EL (cell line): ENCODE results near the gene COLEC11.
"Not testable (repeated sequence)": the region's sequence is repeated elsewhere in the genome, so short reads cannot be mapped to it uniquely, and the experiment has no call there.

ENCODE experiments used
- DNase-seq: peaks from one replicate; pipeline ENCODE4 v3.0.0-alpha.2; 2016

COLEC11 gene

DNA sequence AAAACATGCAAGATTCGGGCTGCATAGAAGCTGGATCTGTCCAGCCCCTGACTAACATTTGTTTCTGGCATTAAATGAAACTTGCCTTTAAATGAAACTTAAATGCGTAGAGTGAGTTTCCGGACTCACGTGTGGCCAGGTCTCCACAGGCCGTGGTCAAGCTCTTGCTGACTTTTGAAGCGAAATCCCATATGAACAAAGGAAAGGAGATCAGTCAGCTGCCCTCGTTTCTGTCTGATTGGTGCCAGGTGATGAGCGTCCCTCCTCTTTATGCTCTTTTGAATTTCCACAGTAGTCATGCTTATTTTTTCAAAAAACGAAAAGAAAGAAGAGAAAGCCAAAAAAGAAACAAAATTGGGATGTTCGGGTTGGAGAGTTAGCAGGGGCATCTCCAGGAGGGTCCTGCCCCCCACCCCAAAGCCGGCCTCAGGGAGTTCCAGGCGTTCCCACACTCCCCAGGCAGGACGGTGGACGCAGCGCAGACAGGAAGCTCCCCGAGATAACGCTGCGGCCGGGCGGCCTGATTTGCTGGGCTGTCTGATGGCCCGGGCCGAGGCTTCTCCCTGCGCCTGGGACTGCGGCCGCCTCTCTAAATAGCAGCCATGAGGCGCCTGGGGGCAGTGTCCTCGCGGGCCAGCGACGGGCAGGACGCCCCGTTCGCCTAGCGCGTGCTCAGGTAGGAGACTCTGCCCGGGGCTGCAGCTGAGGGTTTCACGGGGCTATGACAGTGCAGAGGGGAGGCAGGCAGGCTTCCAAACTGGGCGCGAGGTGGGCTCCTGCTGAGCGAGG, at the start of gene COLEC11:
Gene COLEC11, plus strand, starts transcription at position 620 of the 789 bp plus-strand sequence. CDS start 9,229 bp downstream, outside the sequence.
- no peak for DNase-seq

DNA sequence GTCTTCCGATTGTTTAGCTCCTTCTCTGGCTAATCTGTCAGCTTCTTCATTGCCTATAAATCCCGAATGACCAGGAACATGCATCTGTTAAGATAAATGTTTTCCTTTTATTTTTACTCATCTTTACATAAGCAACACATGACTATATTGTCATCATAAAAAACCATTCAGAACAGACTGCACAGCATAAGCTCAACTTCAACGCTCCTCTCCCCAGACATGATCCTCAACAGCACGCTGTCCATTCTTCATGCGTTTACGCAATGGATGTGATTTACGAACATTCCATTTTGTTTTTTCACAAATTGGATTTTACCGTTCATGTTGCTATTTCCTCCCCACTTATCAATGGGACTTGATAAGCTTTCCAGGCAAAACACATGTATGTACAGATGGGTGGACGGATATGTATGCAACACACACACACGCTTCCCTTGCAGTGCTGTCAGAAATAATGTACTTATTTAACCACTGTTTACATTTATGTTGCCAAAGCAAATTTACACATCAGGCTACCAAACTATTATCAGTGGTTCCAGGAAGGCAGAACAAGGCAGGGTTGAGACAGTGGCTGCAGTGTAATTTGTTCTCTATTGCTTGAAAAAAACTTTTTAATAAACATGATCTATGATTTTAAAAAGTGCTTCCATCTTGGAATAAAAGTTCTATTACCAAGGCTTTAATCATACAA, 49.0 kb upstream of the COLEC11 start:
- DNase-seq = no peak

DNA sequence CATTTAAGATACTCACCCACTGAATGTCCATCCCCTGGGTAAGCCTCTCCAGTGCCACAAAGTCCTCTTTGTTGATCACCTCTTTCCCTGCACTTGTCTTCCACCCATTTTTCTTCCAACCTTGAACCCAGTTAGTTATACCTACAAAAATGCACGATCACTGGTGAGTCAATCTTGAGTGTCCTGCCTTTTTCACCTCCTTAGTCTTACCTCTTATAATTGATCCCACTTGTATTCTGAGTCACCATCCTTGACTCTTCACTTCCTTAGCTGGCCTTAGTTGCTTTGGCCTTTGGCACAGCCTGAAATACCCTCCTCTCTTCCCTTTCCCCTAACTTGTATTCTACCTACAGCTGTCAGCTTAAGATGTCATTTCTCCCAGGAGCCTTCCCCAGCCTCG, 47.0 kb upstream of the COLEC11 start:
- no peak for DNase-seq

DNA sequence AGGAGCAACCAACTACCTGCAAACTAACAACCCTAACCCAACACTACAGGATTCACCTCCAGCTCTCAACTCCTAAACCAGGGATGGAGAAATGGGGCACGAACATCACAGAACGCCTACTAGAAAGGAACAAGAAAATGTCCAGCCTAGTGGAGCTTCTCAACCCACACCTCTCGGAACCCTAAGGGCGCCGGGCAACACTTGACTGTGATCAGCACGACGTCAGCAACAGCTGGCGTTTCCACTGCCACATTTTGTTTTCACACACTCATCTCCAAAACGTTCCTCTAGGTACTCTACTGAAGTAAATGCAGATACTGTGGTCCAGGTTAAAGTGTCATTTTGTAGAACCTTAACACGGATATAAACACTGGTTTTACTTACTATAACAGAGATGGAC, 41.0 kb upstream of the COLEC11 start:
- DNase-seq = no peak

DNA sequence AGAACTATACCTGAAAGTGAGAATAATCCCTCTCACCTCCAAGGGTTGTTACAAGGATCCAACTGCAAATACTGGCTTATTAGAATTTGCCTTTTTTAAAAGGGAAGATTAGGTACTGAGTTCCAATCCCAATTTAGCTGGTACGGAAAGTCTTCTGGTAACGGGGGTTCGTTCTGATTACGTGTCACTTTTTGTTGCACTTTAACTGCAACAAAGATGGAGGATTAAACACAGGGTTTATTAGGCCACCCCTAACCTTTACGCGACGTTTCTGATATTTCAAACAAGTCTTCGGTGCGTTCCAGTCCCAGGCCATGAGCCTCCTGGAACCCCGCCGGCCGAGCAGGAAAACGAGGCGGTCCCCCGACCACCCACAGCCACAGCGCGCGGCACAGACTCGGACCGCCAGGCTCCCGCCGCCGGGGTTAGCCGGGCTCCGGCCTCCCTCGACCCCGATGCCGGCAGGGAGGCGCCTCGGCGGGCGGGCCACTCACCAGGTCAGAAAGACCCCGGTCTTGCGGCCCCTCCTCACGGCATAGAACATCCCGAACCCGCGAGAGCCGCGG, 37.2 kb upstream of the COLEC11 start:
- DNase-seq = no peak

DNA sequence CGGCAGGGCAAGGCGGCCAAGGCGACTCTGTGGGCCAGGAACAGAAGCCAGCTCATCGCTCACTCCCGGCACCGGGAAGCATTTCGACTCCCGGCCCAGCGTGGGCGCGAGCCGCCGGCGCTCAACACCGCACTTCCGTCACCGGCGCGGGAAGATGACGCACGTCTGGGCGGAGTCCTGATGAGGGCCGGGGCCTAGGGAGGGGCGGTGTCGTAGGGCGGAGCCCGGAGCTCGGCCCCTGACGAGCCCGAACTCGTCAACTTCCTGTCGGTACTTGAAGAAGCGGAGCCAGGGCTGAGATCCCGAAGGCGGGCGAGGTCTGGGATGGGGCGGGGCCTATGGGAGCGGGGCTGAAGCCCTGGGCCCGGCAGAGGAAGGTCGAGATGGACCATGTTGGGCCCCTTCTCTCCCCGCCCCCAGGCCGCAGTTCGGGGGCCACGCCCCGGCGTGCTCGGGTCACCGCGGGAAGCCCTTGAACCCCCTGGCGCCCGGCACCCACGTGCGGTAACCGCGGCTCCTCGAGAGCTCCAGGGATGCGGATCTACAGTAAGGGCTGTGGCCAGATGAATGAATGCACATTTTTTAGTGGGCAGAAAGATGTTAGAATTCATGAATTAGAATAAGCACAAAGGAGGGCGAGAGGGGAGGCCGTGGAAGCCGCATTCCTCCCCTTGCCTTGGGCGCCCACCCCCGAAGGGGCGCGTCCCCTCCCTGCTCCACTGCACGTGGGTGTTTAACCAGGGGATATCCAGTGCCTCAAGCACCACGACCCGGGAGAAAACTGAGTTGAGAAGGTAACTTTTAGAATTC, 36.5 kb upstream of the COLEC11 start, which contains the start of gene RNASEH1:
Gene RNASEH1, minus strand, starts transcription at position 129 of the 810 bp plus-strand sequence. Its CDS starts 73 bp downstream, at position 56.
- DNase-seq = peak; percentile 98

DNA sequence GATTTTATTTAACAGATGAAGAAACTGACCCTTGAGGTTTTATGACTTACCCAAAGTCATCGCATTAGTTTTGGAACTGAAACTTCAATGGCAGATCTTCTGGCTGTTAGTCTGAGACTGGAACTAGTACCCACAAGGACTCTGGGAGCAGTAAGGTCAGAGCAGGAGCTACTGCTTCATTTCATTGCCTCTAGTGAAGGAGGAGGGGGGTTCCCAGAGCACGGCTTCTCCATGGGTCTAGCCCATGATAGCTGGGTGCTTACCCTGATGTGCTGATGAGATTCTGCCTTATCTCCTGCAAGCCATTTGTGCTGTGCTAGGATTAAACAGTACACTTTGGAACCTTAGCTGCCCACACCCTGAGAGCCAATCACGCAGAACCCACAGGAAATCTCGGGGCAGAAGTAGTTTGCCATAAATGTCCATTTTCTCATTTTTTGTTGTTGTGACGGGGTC, 31.4 kb upstream of the COLEC11 start:
- no peak for DNase-seq

DNA sequence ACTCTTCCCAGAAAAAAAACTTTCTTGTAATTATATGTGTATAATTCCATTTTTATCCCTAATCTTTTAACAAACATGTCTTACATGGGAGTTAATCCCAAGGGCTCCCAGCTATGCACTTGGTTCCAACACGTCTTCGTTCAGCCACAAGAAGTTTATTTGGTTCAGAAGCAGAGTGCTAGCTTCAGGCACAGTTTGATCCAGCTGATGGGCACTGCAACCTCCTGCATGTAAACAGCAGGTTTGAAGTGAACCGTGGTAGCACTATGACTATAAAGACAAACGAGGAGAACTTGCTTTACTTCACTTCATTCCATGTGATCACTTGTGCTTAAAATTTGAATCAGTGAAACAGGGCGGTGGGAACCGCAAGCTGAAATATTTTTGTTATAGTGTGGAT, 29.8 kb upstream of the COLEC11 start:
- DNase-seq = no peak

DNA sequence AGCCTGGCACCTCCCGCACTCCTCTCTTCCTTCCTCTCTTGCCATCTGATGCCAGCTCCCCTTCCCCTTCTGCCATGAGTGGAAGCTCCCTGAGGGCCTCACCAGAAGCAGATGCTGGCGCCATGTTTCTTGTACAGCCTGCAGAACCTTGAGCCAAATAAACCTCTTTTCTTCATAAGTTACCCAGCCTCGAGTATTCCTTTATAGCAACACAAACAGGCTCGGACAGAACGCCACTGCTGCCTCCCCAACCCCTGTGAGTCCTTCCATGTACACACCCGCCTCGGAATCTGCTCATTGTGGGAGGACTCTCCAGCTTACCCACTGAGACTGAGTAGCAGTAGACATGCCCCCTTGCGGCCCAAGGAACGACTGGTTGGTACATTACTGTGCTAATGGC, 28.1 kb upstream of the COLEC11 start:
- no peak for DNase-seq

DNA sequence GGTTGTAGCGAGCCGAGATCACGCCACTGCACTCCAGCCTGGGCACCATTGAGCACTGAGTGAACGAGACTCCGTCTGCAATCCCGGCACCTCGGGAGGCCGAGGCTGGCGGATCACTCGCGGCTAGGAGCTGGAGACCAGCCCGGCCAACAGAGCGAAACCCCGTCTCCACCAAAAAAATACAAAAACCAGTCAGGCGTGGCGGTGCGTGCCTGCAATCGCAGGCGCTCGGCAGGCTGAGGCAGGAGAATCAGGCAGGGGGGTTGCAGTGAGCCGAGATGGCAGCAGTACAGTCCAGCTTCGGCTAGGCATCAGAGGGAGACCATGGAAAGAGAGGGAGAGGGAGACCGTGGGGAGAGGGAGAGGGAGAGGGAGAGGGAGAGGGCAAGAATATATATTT, 25.3 kb upstream of the COLEC11 start:
- DNase-seq = not testable (repeated sequence)

DNA sequence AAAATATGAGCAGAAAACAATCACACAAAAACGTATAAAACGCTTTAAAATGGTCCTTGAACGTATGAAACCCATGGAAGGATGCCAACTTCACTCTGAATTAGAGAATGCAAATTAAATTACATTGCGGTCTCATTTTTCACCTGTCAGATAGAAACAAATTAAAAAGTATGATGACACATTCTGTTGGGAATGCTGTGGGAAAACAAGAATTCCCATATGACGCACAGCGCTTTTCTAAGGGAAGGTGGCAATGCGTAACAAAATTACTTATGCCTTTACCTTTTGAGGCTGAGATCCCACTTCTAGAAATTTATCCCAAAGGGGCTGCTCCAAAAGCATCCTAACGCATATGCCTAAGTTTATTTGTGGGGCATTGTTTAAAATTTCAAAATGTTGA, 23.6 kb upstream of the COLEC11 start:
- DNase-seq = no peak

DNA sequence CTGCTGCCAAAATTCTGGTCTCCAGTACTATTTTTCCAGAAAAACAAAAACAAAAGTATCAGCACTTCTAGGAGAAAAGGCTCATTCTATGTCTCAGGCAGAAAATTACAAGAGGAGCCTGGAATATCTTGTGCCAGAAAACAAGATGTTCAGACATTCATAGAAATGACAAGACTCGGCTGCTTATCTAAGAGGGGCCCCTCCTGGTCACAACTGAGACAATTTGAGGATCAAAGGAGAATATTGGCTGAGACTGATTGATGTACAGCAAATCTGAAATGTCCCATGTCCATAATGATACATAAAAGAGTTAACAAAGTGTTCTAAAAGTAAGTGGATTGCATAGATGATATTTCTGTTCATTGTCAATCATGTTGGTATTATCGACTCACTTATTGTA, 22.3 kb upstream of the COLEC11 start:
- no peak for DNase-seq

DNA sequence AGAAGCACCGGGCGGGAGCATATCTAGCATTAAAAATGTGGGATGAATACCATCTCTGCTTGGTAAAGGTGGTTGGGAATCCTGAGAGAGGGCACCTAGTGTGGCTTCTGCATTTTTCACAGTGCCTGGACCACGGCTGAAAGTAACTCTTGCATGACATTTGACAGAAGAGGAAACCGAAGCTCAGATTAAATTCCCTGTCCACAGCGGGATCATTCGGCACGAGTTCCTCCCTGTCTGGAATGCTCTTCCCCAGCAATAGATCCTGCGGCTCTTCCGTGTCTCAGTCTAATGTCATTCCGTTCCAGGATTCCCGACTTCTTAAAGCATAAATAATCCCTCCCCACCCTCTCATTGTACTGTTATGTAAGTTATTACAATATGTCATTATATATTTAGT, 20.8 kb upstream of the COLEC11 start:
- no peak for DNase-seq

DNA sequence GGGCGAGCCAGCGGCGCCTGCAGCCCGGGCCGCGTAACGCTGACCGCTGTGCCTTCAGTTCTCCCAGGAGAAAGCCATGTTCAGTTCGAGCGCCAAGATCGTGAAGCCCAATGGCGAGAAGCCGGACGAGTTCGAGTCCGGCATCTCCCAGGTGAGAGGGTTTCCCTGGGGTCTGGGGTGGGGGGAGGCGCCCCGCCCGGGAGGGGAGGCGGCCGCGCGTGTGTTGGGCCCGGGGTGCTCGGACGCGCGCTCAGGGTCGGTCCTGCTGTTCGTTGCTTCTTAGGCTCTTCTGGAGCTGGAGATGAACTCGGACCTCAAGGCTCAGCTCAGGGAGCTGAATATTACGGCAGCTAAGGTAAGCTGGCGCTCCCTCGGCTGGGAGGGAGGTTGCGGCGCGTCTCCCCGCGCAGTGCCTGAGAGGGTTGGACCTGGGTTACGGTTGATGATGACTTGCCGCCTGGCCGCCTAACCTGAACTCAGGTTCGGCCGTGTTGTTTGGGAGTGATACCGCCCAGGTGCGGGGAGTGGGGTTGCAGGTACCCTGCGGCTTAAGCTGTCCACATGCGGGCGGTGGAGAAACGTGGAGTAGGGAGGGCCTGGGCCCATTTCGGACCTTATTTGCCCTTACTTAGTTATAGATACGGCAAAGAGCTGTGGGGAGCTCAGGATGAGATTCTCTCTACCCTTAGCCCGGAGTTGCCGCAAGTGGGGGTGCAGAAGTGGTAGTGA, 19.2 kb upstream of the COLEC11 start:
- no peak for DNase-seq

DNA sequence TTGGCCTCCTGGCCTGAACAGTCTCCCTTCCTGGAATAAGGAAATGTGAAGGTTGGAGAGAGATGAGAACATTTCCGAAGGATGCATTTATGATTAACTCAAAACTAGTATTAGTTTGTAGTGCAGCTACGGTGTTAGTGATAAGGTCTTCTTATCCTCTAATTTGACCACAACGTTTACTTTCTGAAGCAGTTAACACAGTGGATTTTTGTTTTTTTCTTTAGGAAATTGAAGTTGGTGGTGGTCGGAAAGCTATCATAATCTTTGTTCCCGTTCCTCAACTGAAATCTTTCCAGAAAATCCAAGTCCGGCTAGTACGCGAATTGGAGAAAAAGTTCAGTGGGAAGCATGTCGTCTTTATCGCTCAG, 18.7 kb upstream of the COLEC11 start:
- not testable (repeated sequence) for DNase-seq

DNA sequence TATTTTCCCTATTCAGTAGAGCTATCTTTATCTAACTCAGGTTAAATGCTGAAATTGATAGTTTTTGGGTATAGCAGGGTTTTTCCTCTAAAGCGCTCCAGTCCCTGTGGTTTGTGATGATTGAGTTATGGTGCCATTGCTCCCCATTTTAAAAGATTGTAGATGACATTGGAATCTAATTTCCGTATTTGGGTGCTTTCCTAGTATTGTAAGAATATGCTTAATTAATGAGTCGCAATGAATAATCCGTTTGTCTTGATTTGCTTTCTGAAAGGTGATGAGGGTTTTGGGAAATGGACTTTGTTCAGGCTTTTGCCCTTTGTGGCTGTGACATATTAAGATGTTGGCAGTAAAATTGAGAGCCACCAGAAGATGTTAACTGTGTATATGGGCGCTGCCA, 15.9 kb upstream of the COLEC11 start:
- DNase-seq = no peak

DNA sequence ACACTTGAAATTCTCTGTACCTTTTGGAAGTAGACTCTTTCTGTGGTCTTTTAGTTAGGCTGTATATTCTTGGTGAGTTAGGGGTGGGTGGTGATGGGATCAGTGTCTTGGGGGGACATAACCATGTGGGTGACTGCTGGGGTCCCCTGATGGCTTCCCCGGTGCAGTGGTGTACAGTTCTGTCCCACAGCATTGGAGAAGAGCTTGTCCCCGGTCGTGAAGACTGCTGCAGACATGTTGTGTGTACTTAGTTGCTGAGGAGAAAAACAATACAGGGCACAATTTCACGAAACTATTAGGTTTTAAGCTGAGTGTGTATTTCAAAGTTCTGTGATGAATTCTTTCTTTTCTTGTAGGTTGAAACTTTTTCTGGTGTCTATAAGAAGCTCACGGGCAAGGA, 14.5 kb upstream of the COLEC11 start:
- no peak for DNase-seq

DNA sequence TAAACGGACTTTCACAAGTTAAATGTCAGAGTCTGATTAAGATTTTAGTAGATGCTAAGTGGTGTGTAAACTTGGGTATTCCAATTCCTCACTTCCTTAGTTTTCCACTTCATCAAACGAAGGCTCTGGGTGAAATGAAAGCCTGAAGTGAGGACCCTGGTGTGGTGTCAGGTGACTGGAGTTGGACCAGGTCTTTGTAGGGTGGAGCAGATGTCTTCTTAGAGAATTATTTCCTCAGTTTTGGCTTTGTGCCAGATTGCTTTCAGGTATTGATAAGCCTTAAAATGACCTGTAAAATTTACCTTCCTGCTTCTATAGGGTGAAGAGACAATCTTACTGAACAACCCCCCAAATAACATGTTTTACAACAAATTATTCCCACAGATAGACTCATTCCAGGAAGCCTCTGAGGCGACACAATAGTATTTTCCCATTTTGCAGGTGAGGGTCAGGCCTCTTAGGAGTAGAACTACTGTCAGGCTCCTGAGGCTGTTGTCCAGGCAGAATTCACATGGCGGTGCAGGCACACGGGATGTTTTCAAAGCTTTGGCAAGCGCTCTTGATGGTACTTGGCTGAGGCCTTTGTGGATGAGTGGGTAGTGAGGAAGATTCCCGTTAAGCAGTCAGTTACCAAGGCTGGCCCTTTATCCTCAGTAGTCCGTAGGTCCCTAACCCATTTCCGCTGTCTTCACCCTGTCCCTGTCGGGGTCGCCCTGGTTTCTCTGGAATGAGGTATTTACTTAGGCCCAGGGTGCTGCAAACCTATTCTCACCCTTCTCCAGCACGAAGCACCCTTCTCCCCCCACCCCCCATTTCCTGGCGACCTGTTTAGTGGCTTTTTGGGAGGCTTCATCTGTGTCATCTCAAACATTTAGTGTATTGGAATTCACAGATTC, 13.3 kb upstream of the COLEC11 start:
- DNase-seq = no peak

DNA sequence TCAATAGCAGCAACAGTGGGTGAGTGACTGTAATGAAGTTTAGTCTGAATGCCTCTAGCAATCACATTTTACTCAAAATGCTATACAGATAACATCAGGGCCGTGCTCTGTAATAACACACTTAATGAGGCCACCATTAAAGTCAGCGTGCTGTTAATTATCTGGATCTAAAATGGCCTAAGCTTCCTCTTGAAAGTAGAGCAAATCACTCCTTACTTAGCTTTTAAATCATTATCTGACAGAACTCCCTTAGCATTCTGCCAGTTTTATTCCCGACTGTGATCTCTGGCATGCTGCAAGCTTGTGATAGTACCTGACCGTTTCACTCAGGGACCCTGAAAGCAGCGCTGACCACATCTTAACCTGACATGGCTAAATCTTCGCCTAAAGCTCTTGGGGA, 10.8 kb upstream of the COLEC11 start:
- no peak for DNase-seq

DNA sequence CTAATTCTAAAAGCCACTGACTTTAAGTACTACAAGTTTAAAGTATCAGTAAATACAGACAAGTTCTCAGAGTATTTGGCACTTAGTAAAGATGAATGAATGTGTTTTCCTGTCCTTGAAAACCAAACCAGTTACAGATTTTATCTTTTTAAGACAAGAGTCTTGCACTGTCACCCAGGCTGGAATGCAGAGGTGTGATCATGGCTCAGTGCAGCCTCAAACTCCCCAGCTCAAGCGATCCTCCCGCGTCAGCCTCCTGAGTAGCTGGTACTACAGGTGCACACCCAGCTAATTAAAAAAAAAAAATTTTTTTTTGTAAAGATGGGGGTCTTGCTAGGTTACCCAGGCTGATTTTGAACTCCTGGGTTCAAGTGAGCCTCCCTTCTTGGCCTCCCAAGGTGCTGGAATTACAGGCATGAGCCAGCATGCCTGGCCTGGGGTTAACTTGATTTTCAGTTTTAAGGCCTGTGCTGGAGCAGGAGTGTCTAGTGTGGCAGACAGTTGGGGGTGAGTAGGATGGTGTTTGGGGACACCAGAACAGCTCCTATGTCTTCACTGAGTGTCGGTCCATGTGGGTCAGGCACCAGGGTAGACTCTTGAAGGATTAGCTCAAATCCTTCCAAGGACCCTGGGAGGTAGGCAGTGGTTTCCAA, 10.2 kb upstream of the COLEC11 start:
- no peak for DNase-seq
